Measurements from ENCODE around the gene FDPS.

The FDPS gene

DNA sequence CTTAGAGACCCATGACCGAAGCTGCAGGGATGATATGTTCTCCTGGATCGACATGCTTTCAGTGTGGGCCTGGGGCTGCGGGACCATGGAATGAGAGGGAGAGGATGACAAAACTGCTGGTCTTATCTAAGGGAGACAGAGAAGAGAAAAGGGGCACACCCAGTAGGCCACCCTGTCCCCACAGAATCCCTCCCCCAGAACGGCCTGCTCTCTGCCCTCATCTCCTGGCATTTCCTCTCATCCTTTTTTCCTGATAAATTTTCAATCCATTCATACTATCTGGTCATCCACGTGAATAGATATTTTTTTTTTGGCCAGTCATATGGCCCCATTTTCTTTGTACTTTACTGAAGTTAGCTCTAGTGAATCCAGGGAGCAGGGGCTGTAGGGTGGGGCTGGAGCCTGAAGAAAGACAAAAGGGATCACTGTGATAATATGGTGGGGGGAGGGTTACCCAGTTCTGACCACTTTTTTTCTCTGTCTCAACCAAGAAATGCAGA lies 7.3 kb upstream of the FDPS start, which contains the start of gene PKLR:
TSS of gene PKLR (minus strand) at position 97 of the 500 bp plus-strand sequence. CDS start at position 54, 43 bp downstream.
- Histone ChIP-seq H3K9ac (ENCODE audit: low read depth, low read length) (no peak within 1 kb of the TSS), H3K4me3 (ENCODE audit: low read depth, low read length) (no peak within 1 kb of the TSS), H3K27me3 (ENCODE audit: control insufficient read depth, insufficient read depth, low read length) (peaks cover 8% of the 10 kb centered on the region; the same call in 1 of the 2 replicates), H3K4me1 (ENCODE audit: control insufficient read depth, insufficient read depth, low read length) (peaks cover 9% of the 10 kb centered on the region; the same call in 1 of the 2 replicates), H3K9me3 (ENCODE audit: control insufficient read depth, insufficient read depth, low read length) (no peaks in the 10 kb centered on the region), H3K36me3 (ENCODE audit: control insufficient read depth, insufficient read depth, low read length) (no peaks in the 10 kb centered on the region), H3K27ac (ENCODE audit: low read depth, low read length) (no peak within 1 kb of the TSS)

DNA sequence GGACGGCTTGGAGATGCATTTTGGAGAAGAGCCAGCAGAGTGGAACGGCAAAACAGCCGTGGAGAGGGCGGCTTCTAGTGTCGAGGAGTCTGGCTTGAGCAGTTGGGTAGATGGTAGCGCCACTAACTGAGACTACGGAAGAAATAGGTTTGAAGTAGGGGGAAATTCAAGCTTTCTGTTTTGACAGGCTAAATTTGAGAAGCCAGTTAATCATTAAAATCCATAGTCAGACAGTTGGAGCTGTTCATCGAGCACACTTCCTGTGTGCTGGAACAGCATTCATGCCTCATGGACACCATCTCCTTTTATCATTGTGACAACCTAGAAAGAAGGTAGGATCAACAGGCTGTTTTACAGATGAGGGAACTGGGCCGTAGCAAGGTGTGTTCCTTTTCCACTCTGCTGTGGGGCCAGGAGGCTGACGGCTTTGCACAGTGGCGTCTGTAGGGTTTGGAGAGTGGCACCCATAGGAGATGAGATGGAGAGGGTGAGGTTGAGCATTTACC lies 4.1 kb upstream of the FDPS start:
- Histone ChIP-seq H3K9me3 (ENCODE audit: control insufficient read depth, insufficient read depth, low read length) (no peaks in the 10 kb centered on the region), H3K4me1 (ENCODE audit: control insufficient read depth, insufficient read depth, low read length) (0 out of 2 replicates have a peak, but pooled peaks cover 3% of the 10 kb centered on the region), H3K27ac (ENCODE audit: low read depth, low read length) (no peak overlapping the region), H3K36me3 (ENCODE audit: control insufficient read depth, insufficient read depth, low read length) (no peaks in the 10 kb centered on the region), H3K27me3 (ENCODE audit: control insufficient read depth, insufficient read depth, low read length) (0 out of 2 replicates have a peak, but pooled peaks cover 4% of the 10 kb centered on the region), H3K4me3 (ENCODE audit: low read depth, low read length) (no peak overlapping the region), H3K9ac (ENCODE audit: low read depth, low read length) (no peak overlapping the region)

DNA sequence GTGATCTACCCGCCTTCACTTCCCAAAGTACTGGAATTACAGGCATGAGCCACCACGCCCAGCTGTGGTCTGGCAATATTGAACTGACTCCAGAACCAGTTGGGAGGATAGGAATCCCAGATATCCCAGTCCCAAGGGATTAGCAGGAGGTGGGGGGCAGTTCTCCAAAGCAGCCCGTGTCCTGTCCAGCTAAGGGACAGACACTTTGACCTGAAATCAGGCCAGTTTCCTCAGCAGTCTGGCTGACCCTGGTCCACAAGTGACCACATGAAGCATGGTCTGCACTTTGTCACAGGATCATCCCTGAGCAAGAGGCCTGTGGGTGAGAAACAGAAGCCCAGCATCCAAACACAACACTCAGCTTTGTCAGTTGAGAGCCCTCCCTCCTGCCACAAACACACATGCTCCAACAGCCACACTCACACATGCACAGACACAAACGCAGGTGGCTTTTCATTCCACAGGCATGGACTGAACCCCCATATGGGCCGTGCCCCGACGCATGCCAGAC lies 2.7 kb upstream of the FDPS start:
- H3K4me3 ChIP-seq (ENCODE audit: low read depth, low read length), result no peak overlapping the region
- 0 out of 2 replicates have a peak, but pooled peaks cover 4% of the 10 kb centered on the region for H3K27me3 ChIP-seq (ENCODE audit: control insufficient read depth, insufficient read depth, low read length)
- H3K27ac ChIP-seq (ENCODE audit: low read depth, low read length), result no peak overlapping the region
- no peaks in the 10 kb centered on the region for H3K9me3 ChIP-seq (ENCODE audit: control insufficient read depth, insufficient read depth, low read length)
- H3K36me3 ChIP-seq (ENCODE audit: control insufficient read depth, insufficient read depth, low read length), result peaks cover 9% of the 10 kb centered on the region
- no peak overlapping the region for H3K9ac ChIP-seq (ENCODE audit: low read depth, low read length)
- 0 out of 2 replicates have a peak, but pooled peaks cover 3% of the 10 kb centered on the region for H3K4me1 ChIP-seq (ENCODE audit: control insufficient read depth, insufficient read depth, low read length)

DNA sequence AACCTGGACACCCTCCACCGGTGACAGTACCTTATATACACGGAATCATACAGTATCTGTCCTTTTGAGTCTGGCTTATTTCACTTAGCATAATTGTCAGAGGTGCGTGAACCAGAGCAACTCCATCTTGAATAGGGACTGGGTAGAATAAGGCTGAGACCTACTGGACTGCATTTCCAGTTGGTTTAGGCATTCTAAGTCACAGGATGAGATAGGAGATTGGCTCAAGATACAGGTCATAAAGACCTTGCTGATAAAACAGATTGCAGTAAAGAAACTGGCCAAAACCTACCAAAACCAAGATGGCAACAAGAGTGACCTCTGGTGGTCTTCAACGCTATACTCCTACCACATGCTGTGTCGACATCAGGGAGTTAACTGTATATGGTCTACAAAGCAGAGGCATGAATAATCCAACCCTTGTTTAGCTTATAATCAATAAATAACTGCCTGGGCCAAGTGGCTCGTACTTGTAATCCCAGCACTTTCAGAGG lies 1.4 kb upstream of the FDPS start:
- H3K4me3 ChIP-seq (ENCODE audit: low read depth, low read length), result no peak overlapping the region
- no peak overlapping the region for H3K9ac ChIP-seq (ENCODE audit: low read depth, low read length)
- peak overlapping the region; percentile 97 for H3K27ac ChIP-seq (ENCODE audit: low read depth, low read length)
- H3K36me3 ChIP-seq (ENCODE audit: control insufficient read depth, insufficient read depth, low read length), result peaks cover 20% of the 10 kb centered on the region
- H3K27me3 ChIP-seq (ENCODE audit: control insufficient read depth, insufficient read depth, low read length), result 0 out of 2 replicates have a peak, but pooled peaks cover 4% of the 10 kb centered on the region
- no peaks in the 10 kb centered on the region for H3K9me3 ChIP-seq (ENCODE audit: control insufficient read depth, insufficient read depth, low read length)
- H3K4me1 ChIP-seq (ENCODE audit: control insufficient read depth, insufficient read depth, low read length), result 0 out of 2 replicates have a peak, but pooled peaks cover 3% of the 10 kb centered on the region

DNA sequence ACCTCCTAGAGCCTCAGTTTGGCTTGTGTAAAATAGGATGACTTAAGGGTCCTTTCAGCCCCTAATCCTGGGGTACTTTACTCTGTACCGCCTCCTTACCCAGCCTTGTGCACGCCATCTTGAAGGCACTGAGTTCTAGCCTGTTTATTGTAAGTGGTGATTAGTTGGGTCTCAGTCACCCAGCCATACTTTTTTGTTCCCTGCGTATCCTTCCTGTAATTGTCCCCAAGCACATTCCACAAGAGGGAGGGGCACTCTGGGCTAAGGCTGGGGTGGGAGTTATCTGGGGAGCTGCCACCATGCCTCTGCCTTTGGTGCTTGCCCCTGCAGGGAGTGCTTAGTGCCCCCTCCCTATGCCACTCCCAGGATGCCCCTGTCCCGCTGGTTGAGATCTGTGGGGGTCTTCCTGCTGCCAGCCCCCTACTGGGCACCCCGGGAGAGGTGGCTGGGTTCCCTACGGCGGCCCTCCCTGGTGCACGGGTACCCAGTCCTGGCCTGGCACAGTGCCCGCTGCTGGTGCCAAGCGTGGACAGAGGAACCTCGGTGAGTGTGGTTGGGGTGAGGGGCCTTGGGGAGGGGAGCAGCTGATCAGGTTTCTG lies 856 bp downstream of the FDPS start:
- H3K36me3 ChIP-seq (ENCODE audit: control insufficient read depth, insufficient read depth, low read length), result peaks cover 35% of the 10 kb centered on the region
- peak overlapping the region; percentile 99 for H3K4me3 ChIP-seq (ENCODE audit: low read depth, low read length)

DNA sequence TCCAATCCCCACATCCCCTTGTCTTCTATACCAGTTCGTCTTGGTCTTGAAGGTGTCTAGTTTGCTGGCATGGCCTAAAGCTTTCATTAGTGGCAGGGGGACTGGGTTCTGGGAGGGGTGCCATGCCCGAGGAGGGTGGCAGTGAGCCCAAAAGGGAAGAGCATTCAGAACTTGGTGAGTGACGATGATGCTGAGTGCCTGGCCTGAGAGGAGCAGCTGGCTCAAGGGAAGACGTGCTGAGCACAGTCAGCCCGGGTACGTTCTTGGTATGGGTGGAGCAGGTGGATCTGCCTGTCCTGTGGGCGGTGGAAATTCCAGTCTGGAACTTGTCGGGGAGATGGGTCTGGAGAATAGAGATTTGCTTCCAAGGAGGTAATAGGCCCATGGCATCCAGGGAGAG lies 4.6 kb downstream of the FDPS start:
- H3K9me3 ChIP-seq (ENCODE audit: control insufficient read depth, insufficient read depth, low read length), result no peaks in the 10 kb centered on the region

More for the DNA sequence above, 856 bp downstream of the FDPS start:
- H3K27ac ChIP-seq (ENCODE audit: low read depth, low read length), result peak overlapping the region; percentile 97
- no peaks in the 10 kb centered on the region for H3K9me3 ChIP-seq (ENCODE audit: control insufficient read depth, insufficient read depth, low read length)
- 0 out of 2 replicates have a peak, but pooled peaks cover 3% of the 10 kb centered on the region for H3K4me1 ChIP-seq (ENCODE audit: control insufficient read depth, insufficient read depth, low read length)
- H3K9ac ChIP-seq (ENCODE audit: low read depth, low read length), result peak overlapping the region; percentile 89
- H3K27me3 ChIP-seq (ENCODE audit: control insufficient read depth, insufficient read depth, low read length), result 0 out of 2 replicates have a peak, but pooled peaks cover 3% of the 10 kb centered on the region

DNA sequence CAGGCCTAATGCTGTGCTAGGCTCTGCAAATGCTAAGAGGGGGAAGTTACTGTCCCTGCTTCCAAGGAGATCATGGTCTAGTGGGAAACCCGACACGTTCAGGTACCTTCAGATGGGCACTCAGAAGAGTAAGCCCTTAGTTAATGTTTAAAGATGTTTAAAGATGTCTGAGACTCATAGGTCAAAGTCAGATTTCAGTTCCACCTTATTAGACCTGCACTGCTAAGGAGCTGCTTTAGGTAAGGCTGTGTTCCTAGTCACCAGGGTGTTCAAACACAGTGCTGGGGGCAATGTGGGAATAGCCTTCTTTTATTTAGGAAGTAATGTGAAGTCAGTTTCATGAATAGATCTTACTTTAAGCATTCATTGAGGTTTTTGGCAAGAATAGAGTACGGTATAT lies 8.3 kb downstream of the FDPS start:
- Histone ChIP-seq H3K27ac (ENCODE audit: low read depth, low read length) (no peak overlapping the region), H3K27me3 (ENCODE audit: control insufficient read depth, insufficient read depth, low read length) (peaks cover 9% of the 10 kb centered on the region), H3K9me3 (ENCODE audit: control insufficient read depth, insufficient read depth, low read length) (no peaks in the 10 kb centered on the region), H3K9ac (ENCODE audit: low read depth, low read length) (no peak overlapping the region), H3K36me3 (ENCODE audit: control insufficient read depth, insufficient read depth, low read length) (peaks cover 58% of the 10 kb centered on the region), H3K4me1 (ENCODE audit: control insufficient read depth, insufficient read depth, low read length) (peaks cover 14% of the 10 kb centered on the region), H3K4me3 (ENCODE audit: low read depth, low read length) (no peak overlapping the region)

More for the DNA sequence above, 4.6 kb downstream of the FDPS start:
- Histone ChIP-seq H3K27ac (ENCODE audit: low read depth, low read length) (no peak overlapping the region), H3K27me3 (ENCODE audit: control insufficient read depth, insufficient read depth, low read length) (no peaks in the 10 kb centered on the region), H3K4me1 (ENCODE audit: control insufficient read depth, insufficient read depth, low read length) (no peaks in the 10 kb centered on the region), H3K36me3 (ENCODE audit: control insufficient read depth, insufficient read depth, low read length) (peaks cover 60% of the 10 kb centered on the region), H3K9ac (ENCODE audit: low read depth, low read length) (no peak overlapping the region), H3K4me3 (ENCODE audit: low read depth, low read length) (no peak overlapping the region)

DNA sequence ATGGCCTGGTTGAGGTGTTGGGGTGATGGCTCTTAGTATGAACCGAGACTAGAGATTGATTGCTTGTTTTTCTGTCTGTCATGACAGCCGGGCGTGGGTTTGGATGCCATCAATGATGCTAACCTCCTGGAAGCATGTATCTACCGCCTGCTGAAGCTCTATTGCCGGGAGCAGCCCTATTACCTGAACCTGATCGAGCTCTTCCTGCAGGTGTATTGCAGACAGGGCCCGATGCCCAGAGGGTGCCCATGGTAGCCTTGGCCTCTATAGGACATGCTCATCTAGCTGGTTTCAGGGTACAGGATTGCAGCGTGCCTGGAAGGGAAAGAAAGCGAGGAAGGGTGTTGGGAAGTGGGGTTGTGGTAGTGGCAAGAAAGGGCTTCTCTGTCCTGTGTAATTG lies 9.4 kb downstream of the FDPS start:
- Histone ChIP-seq H3K36me3 (ENCODE audit: control insufficient read depth, insufficient read depth, low read length) (peaks cover 48% of the 10 kb centered on the region), H3K4me3 (ENCODE audit: low read depth, low read length) (no peak overlapping the region), H3K4me1 (ENCODE audit: control insufficient read depth, insufficient read depth, low read length) (peaks cover 21% of the 10 kb centered on the region), H3K9me3 (ENCODE audit: control insufficient read depth, insufficient read depth, low read length) (no peaks in the 10 kb centered on the region), H3K27me3 (ENCODE audit: control insufficient read depth, insufficient read depth, low read length) (peaks cover 12% of the 10 kb centered on the region), H3K9ac (ENCODE audit: low read depth, low read length) (no peak overlapping the region), H3K27ac (ENCODE audit: low read depth, low read length) (no peak overlapping the region)

DNA sequence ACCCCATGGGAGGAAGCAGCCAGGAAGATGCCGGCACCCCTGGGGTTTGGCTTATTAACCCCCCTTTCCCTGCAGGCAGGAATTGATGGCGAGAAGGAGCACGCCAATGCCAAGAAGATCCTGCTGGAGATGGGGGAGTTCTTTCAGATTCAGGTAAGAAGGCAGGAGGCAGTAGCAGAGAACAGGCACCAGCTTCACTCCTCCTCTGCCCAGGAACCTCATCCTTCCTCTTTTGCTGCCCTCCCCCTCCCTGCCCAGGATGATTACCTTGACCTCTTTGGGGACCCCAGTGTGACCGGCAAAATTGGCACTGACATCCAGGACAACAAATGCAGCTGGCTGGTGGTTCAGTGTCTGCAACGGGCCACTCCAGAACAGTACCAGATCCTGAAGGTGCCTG lies 10.9 kb downstream of the FDPS start:
- H3K36me3 ChIP-seq (ENCODE audit: control insufficient read depth, insufficient read depth, low read length), result peaks cover 39% of the 10 kb centered on the region
- H3K27me3 ChIP-seq (ENCODE audit: control insufficient read depth, insufficient read depth, low read length), result peaks cover 12% of the 10 kb centered on the region
- H3K4me3 ChIP-seq (ENCODE audit: low read depth, low read length), result no peak overlapping the region
- peaks cover 21% of the 10 kb centered on the region for H3K4me1 ChIP-seq (ENCODE audit: control insufficient read depth, insufficient read depth, low read length)
- no peak overlapping the region for H3K27ac ChIP-seq (ENCODE audit: low read depth, low read length)
- no peak overlapping the region for H3K9ac ChIP-seq (ENCODE audit: low read depth, low read length)
- H3K9me3 ChIP-seq (ENCODE audit: control insufficient read depth, insufficient read depth, low read length), result no peaks in the 10 kb centered on the region

DNA sequence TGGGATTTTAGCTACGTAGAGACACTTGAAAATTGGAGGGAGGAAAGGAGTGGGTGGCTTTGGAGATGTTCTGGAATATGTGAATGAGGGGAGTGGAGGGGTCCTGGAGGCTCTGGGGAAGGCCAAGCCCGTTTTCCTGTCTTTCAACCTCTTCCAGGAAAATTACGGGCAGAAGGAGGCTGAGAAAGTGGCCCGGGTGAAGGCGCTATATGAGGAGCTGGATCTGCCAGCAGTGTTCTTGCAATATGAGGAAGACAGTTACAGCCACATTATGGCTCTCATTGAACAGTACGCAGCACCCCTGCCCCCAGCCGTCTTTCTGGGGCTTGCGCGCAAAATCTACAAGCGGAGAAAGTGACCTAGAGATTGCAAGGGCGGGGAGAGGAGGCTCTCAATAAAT lies 11.6 kb downstream of the FDPS start:
- peaks cover 21% of the 10 kb centered on the region for H3K4me1 ChIP-seq (ENCODE audit: control insufficient read depth, insufficient read depth, low read length)
- H3K9me3 ChIP-seq (ENCODE audit: control insufficient read depth, insufficient read depth, low read length), result no peaks in the 10 kb centered on the region
- peaks cover 32% of the 10 kb centered on the region for H3K36me3 ChIP-seq (ENCODE audit: control insufficient read depth, insufficient read depth, low read length)
- peak overlapping the region; percentile 17 for H3K27ac ChIP-seq (ENCODE audit: low read depth, low read length)
- H3K4me3 ChIP-seq (ENCODE audit: low read depth, low read length), result peak overlapping the region; percentile 86
- H3K27me3 ChIP-seq (ENCODE audit: control insufficient read depth, insufficient read depth, low read length), result peaks cover 12% of the 10 kb centered on the region
- H3K9ac ChIP-seq (ENCODE audit: low read depth, low read length), result no peak overlapping the region
